ENCODE data around the gene CDK11A. TPM values are rescaled to one million over a fixed set of nuclear protein-coding genes. Genes with fewer than 3 reads are reported as not detected.
"Not testable (repeated sequence)": the region's sequence is repeated elsewhere in the genome, so short reads cannot be mapped to it uniquely, and the experiment has no call there.

CDK11A gene
- total RNA-seq, 1 donor from 2014 or later = 16.7 TPM

- not testable (repeated sequence) for H3K36me3 ChIP-seq (ENCODE audit: control insufficient read depth in 3 of 3, insufficient read depth in 3 of 3, low read length in 3 of 3); H3K4me1 ChIP-seq (ENCODE audit: control insufficient read depth in 3 of 3, insufficient read depth in 3 of 3, low read length in 3 of 3); H3K4me3 ChIP-seq (ENCODE audit: low read length in 3 of 3); H3K27ac ChIP-seq (ENCODE audit: low read depth, low read length); H3K9ac ChIP-seq (ENCODE audit: low read depth in 1 of 3, low read length in 3 of 3); H3K27me3 ChIP-seq (ENCODE audit: control insufficient read depth in 3 of 3, insufficient read depth in 3 of 3, low read length in 3 of 3); H3K9me3 ChIP-seq (ENCODE audit: control insufficient read depth in 3 of 3, low read length in 3 of 3)
Measured at GRCh38 chr1:1700067-1700466, 24.1 kb downstream of the CDK11A start.

DNA sequence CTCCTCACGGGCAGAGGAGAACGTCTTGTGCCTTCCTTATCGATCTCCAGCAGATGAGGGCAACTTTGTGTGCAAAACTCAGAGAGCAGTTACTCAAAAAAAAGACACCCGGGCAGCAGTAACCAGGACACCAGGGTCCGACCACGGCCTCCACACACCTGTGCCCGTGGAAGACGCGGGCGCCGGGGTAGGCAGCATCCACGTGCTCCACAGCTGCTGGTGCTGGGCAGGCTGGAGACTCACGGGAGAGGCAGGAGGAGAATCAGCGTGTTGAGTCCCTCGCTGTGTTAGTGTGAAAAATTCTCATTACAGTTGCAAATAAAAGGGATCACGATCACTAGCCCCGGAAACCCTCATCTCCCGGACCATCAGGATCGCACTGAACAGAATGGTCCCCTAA lies 25.1 kb downstream of the CDK11A start:
- H3K27ac ChIP-seq (ENCODE audit: low read depth, low read length); H3K4me3 ChIP-seq (ENCODE audit: low read length in 3 of 3); H3K9ac ChIP-seq (ENCODE audit: low read depth in 1 of 3, low read length in 3 of 3); H3K4me1 ChIP-seq (ENCODE audit: control insufficient read depth in 3 of 3, insufficient read depth in 3 of 3, low read length in 3 of 3); H3K9me3 ChIP-seq (ENCODE audit: control insufficient read depth in 3 of 3, low read length in 3 of 3); H3K27me3 ChIP-seq (ENCODE audit: control insufficient read depth in 3 of 3, insufficient read depth in 3 of 3, low read length in 3 of 3); H3K36me3 ChIP-seq (ENCODE audit: control insufficient read depth in 3 of 3, insufficient read depth in 3 of 3, low read length in 3 of 3): not testable (repeated sequence)

DNA sequence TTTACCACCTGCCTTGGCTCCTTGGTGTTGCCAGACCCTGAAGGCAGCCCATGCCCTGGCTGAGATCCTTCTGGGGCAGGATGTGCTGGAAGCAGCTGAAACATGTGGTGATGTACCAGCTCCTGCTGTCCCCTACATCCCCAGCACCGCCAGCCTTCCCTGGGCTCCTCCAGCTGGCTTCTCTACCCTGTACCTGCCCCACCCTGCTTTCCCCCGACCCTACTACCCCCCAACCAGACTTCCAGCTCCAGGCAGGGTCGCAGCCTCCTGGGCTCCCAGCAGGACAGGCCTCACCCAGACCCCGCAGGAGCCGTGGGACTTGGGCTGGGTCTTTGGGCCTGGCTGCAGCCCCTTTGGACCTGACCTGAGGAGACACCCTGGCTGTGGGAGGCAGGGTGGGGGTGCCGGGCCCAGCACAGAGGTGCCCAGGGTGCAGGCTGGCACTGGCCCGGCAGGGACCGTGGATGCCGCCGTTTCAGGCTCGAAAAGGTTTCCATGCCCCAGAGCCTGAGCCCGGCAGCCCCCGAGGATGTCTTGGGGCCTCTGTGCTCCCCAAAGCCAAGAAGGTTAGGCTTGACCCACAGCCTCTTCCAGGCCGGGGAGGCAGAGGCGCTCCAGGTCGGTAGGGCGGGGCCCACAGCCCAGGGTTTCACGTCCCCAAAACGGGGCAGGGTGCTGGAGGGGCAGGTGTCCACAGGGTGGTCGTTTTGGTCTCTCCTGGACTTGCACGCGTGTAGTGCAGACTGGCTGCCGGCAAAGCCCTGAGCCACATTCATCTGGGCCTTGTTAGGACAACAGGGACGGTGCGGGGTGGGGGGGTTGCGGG lies 26.6 kb downstream of the CDK11A start:
- H3K9me3 ChIP-seq (ENCODE audit: control insufficient read depth in 3 of 3, low read length in 3 of 3); H3K27me3 ChIP-seq (ENCODE audit: control insufficient read depth in 3 of 3, insufficient read depth in 3 of 3, low read length in 3 of 3); H3K27ac ChIP-seq (ENCODE audit: low read depth, low read length); H3K4me3 ChIP-seq (ENCODE audit: low read length in 3 of 3); H3K36me3 ChIP-seq (ENCODE audit: control insufficient read depth in 3 of 3, insufficient read depth in 3 of 3, low read length in 3 of 3); H3K9ac ChIP-seq (ENCODE audit: low read depth in 1 of 3, low read length in 3 of 3); H3K4me1 ChIP-seq (ENCODE audit: control insufficient read depth in 3 of 3, insufficient read depth in 3 of 3, low read length in 3 of 3): not testable (repeated sequence)

- not testable (repeated sequence) for H3K9ac ChIP-seq (ENCODE audit: low read depth in 1 of 3, low read length in 3 of 3); H3K4me3 ChIP-seq (ENCODE audit: low read length in 3 of 3); H3K9me3 ChIP-seq (ENCODE audit: control insufficient read depth in 3 of 3, low read length in 3 of 3); H3K36me3 ChIP-seq (ENCODE audit: control insufficient read depth in 3 of 3, insufficient read depth in 3 of 3, low read length in 3 of 3); H3K27ac ChIP-seq (ENCODE audit: low read depth, low read length); H3K4me1 ChIP-seq (ENCODE audit: control insufficient read depth in 3 of 3, insufficient read depth in 3 of 3, low read length in 3 of 3); H3K27me3 ChIP-seq (ENCODE audit: control insufficient read depth in 3 of 3, insufficient read depth in 3 of 3, low read length in 3 of 3)
Measured at GRCh38 chr1:1696431-1697357, 27.5 kb downstream of the CDK11A start.

GRCh38 chr1:1692714-1693647 lies 31.2 kb downstream of the CDK11A start, which contains the start of gene SLC35E2B:
Gene SLC35E2B, minus strand, starts transcription at chr1:1692795. Its CDS starts 16,096 bp downstream, at chr1:1676699.
- Histone ChIP-seq H3K4me3 (ENCODE audit: low read length in 3 of 3) (peak within 1 kb of the TSS in 2 of 3 donors; percentile 43 to 56), H3K27ac (ENCODE audit: low read depth, low read length) (peak within 1 kb of the TSS; percentile 76), H3K9ac (ENCODE audit: low read depth in 1 of 3, low read length in 3 of 3) (peak within 1 kb of the TSS in 1 of 3 donors; percentile 50)
- H3K9me3 ChIP-seq (ENCODE audit: control insufficient read depth in 3 of 3, low read length in 3 of 3); H3K36me3 ChIP-seq (ENCODE audit: control insufficient read depth in 3 of 3, insufficient read depth in 3 of 3, low read length in 3 of 3); H3K4me1 ChIP-seq (ENCODE audit: control insufficient read depth in 3 of 3, insufficient read depth in 3 of 3, low read length in 3 of 3); H3K27me3 ChIP-seq (ENCODE audit: control insufficient read depth in 3 of 3, insufficient read depth in 3 of 3, low read length in 3 of 3): not testable (repeated sequence)

DNA sequence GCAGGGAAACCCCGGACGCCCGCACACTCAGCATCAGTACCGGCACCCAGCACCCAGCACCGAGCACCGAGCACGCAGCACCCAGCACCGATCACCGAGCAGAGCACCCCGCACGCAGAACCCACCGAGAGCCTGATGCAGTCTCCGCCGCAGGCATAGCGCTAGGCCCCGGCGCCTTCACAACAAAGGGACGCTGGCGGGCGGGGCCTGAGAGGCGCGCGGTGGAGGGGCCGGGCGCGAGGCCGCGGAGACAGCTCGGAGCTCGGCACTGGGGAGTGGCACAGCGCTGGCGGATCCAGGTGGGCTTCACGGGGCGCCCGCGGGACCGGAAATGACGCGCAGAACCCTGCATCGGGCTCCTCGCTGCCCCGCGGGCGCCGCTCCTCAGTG lies 31.8 kb downstream of the CDK11A start:
- H3K36me3 ChIP-seq (ENCODE audit: control insufficient read depth in 3 of 3, insufficient read depth in 3 of 3, low read length in 3 of 3); H3K9me3 ChIP-seq (ENCODE audit: control insufficient read depth in 3 of 3, low read length in 3 of 3); H3K4me1 ChIP-seq (ENCODE audit: control insufficient read depth in 3 of 3, insufficient read depth in 3 of 3, low read length in 3 of 3); H3K27me3 ChIP-seq (ENCODE audit: control insufficient read depth in 3 of 3, insufficient read depth in 3 of 3, low read length in 3 of 3): not testable (repeated sequence)
- peak overlapping the region in 1 of 3 donors; percentile 50 for H3K9ac ChIP-seq (ENCODE audit: low read depth in 1 of 3, low read length in 3 of 3)
- peak overlapping the region; percentile 76 for H3K27ac ChIP-seq (ENCODE audit: low read depth, low read length)
- H3K4me3 ChIP-seq (ENCODE audit: low read length in 3 of 3) = peak overlapping the region in 2 of 3 donors; percentile 43 to 56

DNA sequence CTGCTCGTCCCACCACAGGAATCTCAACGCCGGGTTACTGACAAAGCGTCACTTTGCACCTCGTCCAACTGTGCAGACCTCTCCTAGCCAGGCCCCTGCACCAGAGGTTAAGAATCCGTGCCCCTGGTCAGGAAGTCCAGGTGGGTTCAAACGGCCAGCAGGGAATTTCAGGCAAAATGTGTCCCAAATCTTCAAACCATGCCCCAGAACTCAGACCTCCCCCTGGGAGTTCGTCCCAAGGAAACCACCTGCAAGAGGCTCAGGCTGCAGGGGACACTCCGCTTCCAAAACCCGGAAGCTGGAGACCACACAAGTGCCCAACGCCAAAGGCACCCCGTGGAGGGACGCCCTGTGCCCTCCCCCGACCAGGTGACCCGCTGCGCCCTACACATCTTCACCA lies 32.7 kb downstream of the CDK11A start:
- not testable (repeated sequence) for H3K36me3 ChIP-seq (ENCODE audit: control insufficient read depth in 3 of 3, insufficient read depth in 3 of 3, low read length in 3 of 3); H3K4me3 ChIP-seq (ENCODE audit: low read length in 3 of 3); H3K27me3 ChIP-seq (ENCODE audit: control insufficient read depth in 3 of 3, insufficient read depth in 3 of 3, low read length in 3 of 3); H3K9me3 ChIP-seq (ENCODE audit: control insufficient read depth in 3 of 3, low read length in 3 of 3); H3K4me1 ChIP-seq (ENCODE audit: control insufficient read depth in 3 of 3, insufficient read depth in 3 of 3, low read length in 3 of 3); H3K9ac ChIP-seq (ENCODE audit: low read depth in 1 of 3, low read length in 3 of 3); H3K27ac ChIP-seq (ENCODE audit: low read depth, low read length)

DNA sequence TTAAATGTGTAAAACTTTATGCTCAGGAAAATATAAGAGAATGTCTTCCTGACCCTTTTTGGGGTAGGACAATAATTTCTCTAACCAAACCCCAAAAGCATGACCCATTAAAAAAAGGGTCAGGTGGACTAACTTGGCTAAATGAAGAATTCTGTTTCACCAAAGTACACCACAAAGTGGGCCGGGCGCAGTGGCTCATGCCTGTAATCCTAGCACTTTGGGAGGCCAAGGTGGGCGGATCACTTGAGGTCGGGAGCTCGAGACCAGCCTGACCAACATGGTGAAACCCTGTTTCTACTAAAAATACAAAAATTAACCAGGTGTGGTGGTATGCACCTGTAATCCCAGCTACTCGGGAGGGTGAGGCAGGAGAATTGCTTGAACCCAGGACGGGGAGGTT lies 34.6 kb downstream of the CDK11A start:
- H3K27me3 ChIP-seq (ENCODE audit: control insufficient read depth in 3 of 3, insufficient read depth in 3 of 3, low read length in 3 of 3); H3K27ac ChIP-seq (ENCODE audit: low read depth, low read length); H3K4me1 ChIP-seq (ENCODE audit: control insufficient read depth in 3 of 3, insufficient read depth in 3 of 3, low read length in 3 of 3); H3K36me3 ChIP-seq (ENCODE audit: control insufficient read depth in 3 of 3, insufficient read depth in 3 of 3, low read length in 3 of 3); H3K9ac ChIP-seq (ENCODE audit: low read depth in 1 of 3, low read length in 3 of 3); H3K9me3 ChIP-seq (ENCODE audit: control insufficient read depth in 3 of 3, low read length in 3 of 3); H3K4me3 ChIP-seq (ENCODE audit: low read length in 3 of 3): not testable (repeated sequence)

DNA sequence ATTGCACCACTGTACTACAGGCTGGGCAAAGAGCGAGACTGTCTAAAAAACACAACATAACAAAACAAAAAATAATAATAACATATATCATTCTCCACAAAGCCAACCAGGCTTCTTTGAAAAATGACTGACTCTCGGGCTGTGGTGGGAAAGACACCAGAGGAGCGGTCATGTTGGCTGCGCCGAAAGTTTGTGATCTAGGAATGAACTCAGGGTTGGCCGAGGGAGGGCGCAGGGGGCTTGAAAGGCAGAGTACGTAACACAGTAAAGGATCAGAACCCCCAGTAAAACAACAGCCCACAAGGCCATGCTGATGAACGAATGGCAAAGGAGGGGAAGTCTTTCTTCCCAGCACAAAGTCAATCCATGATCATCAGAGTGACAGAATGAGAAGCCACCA lies 36.3 kb downstream of the CDK11A start:
- Histone ChIP-seq H3K27ac (ENCODE audit: low read depth, low read length) (no peak overlapping the region), H3K4me3 (ENCODE audit: low read length in 3 of 3) (no peak overlapping the region), H3K36me3 (ENCODE audit: control insufficient read depth in 3 of 3, insufficient read depth in 3 of 3, low read length in 3 of 3) (peaks cover 0 to 7% (median 0%) of the 10 kb centered on the region in 3 donors), H3K4me1 (ENCODE audit: control insufficient read depth in 3 of 3, insufficient read depth in 3 of 3, low read length in 3 of 3) (no peaks in the 10 kb centered on the region), H3K9ac (ENCODE audit: low read depth in 1 of 3, low read length in 3 of 3) (no peak overlapping the region), H3K9me3 (ENCODE audit: control insufficient read depth in 3 of 3, low read length in 3 of 3) (no peaks in the 10 kb centered on the region), H3K27me3 (ENCODE audit: control insufficient read depth in 3 of 3, insufficient read depth in 3 of 3, low read length in 3 of 3) (no peaks in the 10 kb centered on the region)
